DND-41 (cell line): ENCODE measurements around the gene NANP.

Experiments
- EZH2 ChIP-seq: IDR thresholded peaks from 3 replicates; pipeline ENCODE4 v1.6.1; 2012; ENCODE audit warnings: borderline replicate concordance, low read depth, mild to moderate bottlenecking, moderate library complexity, low read length, inconsistent platforms; ENCODE audit not compliant: severe bottlenecking
- TF ChIP-seq, protein P1 (sequence below): IDR thresholded peaks from 2 replicates; pipeline ENCODE4 v1.5.1; 2012; ENCODE audit warnings: borderline replicate concordance, low read length, moderate library complexity, mild to moderate bottlenecking; ENCODE audit not compliant: poor library complexity, severe bottlenecking; ENCODE audit errors: extremely low read depth

DNA sequence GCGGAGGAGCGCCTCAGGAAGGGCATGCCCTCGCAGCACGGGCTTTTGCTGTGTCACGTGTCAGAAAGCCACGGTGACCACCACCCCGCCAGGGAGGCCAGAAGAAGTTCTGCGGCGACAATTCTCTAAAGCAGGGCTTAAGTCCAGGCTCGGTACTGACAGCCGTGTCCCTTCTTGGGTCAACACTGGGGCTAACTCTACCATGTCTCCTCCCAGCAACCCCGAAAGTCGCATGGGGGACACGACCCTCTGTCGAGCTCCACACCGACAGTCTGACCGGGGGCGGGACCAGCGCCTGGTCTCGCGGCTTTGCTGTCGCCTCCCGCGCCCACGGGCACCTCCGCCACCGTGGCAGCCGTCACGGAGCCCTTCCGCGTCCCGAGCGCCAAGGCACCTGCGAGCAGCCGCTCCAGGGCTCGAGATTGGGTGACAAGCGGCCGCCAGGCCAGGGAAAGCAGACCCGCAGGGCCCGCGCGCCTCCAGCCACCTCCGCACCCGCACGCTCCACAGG, 534 bp downstream of the NANP start:
- TF ChIP-seq, protein P1, sequence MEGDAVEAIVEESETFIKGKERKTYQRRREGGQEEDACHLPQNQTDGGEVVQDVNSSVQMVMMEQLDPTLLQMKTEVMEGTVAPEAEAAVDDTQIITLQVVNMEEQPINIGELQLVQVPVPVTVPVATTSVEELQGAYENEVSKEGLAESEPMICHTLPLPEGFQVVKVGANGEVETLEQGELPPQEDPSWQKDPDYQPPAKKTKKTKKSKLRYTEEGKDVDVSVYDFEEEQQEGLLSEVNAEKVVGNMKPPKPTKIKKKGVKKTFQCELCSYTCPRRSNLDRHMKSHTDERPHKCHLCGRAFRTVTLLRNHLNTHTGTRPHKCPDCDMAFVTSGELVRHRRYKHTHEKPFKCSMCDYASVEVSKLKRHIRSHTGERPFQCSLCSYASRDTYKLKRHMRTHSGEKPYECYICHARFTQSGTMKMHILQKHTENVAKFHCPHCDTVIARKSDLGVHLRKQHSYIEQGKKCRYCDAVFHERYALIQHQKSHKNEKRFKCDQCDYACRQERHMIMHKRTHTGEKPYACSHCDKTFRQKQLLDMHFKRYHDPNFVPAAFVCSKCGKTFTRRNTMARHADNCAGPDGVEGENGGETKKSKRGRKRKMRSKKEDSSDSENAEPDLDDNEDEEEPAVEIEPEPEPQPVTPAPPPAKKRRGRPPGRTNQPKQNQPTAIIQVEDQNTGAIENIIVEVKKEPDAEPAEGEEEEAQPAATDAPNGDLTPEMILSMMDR, result peak; percentile 8
- TF ChIP-seq EZH2, result no peak
